Stimulated activated CD8-positive, alpha-beta memory T cell treated with anti-CD3 and anti-CD28 coated beads, Interleukin-4, amount 100 ng/mL, for 1 hour (primary cell): ENCODE data around the gene MAGI2.

ENCODE experiments used
- DNase-seq, 2 donors: peaks; one replicate each; pipeline ENCODE4 v3.0.0-alpha.2; 2020; ENCODE audit warnings: low read depth in 2 of 2, low spot score in 1 of 2

Gene MAGI2

GRCh38 chr7:78828317-78828716 lies 625.1 kb downstream of the MAGI2 start:
- no peak for DNase-seq

DNA sequence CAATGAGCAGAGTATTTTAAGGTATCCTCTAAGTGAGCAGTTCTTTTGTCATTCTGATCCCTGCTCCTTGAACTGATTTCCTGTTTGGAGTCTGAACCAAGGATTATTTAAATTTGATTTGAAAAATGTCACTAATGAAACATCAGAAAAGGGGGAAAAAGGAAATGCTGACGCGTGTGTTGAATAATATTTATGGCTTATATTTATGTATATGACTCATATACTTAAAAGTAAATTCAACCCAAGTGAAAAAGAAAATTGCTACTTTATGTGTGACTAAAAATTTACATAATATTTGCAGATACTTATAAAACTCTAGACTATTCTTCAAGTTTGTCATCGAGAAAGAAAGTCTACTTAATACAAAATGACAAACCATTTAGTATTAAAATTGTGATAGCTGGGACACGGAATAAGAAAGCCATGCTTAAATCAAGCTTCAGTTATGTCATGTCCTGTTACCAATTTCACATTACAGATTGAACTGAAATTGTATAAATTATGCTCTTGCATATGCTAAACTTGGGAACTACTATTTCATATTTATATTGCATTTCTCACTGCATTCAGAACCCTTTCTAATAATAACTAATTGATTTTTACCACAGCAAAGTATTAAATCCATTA lies 649.9 kb downstream of the MAGI2 start:
- no peak for DNase-seq

GRCh38 chr7:78794101-78794500 lies 659.4 kb downstream of the MAGI2 start:
- no peak for DNase-seq

DNA sequence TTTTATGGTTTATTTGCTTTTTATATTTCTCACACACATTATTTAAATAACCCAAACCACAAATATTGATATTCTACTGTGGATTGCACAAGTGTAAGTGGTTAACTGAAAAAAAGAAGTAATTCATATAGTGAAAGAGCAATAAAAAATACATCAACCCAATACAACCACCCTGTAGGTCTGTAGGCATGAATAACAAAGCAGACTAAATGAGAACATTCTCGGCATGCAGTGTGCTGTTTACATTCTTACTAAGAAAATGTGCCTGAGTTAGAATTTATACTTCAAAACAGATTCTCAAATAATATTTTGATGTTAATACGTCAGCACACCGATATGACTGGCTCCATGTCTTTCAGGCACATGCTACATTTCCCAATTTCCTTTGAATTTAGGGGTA lies 660.8 kb downstream of the MAGI2 start:
- no peak for DNase-seq

DNA sequence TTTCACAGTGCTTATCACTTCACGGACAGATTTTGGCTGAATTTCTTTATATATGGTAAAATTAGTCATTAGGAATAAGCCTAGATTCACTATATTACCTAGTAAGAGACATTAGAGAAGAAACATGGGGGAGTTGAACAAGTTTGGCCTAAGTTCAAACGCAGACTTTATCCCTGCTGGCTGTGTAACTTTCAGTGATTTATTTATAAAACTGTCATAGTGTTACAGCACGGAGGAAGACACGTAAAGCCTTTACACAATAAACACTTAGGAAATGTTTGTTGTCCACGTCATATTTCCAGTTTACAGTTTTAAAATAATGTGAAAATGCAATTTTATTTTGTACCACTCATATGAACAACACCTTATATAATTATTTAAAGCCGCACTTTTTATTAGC lies 661.5 kb downstream of the MAGI2 start:
- no peak for DNase-seq

GRCh38 chr7:78788464-78788863 lies 665.0 kb downstream of the MAGI2 start:
- no peak for DNase-seq

DNA sequence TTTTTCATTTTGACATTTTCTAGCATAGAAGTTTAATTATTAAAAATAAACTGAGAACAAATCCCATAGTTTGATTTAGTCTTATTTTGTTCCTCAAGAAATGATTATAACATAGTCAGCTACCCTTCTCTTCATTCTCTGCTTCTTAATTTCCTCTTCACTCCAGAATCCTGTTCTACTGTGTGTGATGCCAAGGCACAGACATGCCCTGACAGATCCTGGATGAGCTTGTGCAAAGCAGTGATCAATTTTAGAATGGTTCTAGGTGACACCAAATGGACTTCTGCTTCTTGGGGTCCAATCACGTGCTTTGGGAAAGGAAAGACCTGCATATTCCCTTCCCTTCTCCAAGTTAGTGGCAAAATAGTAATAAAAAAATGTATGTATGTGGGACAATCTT lies 665.6 kb downstream of the MAGI2 start:
- DNase-seq: no peak

DNA sequence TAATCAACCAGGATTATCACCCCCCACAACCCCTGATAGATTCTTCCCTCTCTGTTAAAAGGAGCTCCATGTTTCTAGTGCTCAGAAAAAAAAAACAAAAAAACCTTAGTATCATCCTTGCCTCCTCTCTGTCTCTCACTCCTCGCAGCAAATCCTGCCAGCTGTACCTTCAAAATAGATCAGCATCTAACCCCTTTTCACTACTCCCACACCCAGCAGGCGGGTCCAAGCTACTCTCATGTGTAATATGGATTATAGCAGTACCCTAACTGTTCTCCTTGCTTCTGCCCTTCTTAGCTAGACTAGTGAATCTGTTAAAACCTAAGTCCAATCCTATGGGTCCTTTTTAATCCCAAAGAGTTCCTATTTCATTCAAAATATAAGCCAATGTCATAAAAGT lies 667.4 kb downstream of the MAGI2 start:
- DNase-seq: no peak

GRCh38 chr7:78783179-78783962 lies 670.1 kb downstream of the MAGI2 start:
- no peak for DNase-seq

DNA sequence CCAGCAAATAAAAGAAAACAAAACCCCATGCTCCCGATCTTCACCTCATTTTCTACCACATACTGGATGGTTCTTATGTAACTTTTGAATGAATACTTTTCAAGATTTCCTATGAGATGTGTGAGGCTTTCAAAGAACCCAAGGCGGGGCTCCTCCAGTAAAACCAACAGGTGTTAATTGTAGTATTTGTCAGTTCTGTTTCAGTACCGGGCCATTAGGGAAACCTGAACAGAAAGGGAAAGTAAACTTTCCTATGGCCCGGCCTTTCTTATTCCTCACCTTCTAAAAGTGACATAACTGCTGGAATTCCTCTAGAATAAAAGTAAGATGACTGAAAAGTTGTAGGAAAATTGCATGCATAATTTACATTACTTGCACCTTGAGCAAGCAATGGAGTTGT lies 672.9 kb downstream of the MAGI2 start:
- no peak for DNase-seq

DNA sequence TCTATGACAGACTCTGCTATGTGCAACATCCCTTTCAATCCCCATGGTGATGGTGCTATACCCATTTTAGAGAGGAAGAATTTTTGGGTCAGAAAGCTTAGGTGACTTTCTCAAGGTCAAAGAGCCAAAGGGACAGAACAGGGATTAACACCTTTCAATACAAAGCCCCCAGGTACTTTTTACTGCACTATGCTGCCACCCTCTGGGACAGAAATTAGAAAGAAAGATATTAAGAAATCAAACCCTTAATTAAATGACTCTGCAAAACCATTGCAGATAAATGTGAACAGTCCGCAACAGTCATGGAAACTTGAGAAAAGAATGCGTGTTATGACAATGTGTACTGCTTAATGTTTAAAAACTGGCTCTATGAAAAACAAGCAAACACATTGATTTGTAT lies 673.7 kb downstream of the MAGI2 start:
- DNase-seq: no peak

GRCh38 chr7:78777829-78778228 lies 675.6 kb downstream of the MAGI2 start:
- no peak for DNase-seq

- no peak for DNase-seq
These were observed 682.8 kb downstream of the MAGI2 start for GRCh38 chr7:78770422-78771410.

DNA sequence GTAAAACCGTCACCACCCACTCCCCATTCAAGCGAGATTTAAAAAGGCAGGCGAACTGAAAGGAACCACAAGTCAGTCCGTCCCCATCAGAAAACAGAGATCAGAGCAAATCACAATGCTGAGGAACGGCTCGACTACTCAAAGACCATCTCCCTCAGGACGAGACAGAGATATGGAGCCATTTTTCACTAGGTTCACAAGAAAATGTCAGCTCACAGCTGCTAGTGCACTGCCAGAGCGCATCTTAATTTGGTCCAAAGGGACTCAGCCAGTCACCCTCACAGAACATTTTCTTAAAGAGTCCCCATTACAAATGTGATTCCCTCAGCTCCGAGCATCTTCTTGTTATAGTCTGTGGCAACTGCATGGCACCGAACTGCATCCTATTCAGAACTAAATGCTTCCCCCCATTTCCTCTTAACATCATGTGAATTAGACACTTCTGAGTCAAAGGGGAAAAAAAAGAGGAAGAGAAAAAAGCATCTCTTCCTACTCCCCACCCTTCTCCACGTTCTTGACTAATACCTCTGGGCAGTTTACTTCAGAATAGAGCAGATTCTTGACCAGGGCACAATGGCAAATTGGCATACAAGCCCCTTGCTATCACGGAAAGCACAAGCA lies 683.9 kb downstream of the MAGI2 start:
- DNase-seq: no peak

- no peak for DNase-seq
These were observed 684.6 kb downstream of the MAGI2 start for GRCh38 chr7:78768859-78769258.

DNA sequence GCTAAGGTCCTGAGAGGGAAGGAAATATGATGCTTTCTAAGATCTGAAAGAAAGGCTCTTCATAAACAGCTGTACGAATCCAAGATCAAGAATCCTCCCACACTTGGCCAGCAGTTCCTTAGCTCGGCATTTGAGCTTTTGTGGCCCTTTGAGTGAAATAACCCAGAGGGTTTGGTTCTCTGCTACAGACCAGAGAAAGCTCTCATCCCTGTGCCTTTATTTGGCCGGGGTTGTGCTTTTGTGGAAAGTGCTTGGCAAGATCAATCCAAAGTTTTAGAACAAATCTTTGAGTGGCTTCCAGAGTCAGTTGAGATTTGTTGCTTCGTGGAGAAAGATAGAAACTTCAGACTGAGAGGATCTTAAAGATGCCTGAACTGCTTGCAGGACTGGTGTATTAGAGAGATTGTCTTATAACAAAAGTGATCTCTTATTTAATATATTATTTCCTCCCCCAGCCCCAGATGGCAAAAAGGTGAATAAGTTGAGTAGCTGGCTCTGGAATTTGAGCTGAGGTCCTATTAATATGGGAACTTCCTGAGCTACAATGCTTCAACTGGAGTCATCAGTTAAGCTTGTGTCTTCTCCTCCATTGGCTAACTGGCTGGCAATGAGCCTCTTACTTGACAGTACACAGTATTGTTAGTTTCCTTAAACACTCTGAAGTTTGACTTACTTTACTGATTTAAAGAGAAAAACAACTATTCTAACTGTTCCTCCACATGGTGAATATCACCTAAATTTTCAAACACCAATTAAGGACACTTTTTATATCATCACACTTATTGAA lies 687.3 kb downstream of the MAGI2 start:
- DNase-seq: no peak

DNA sequence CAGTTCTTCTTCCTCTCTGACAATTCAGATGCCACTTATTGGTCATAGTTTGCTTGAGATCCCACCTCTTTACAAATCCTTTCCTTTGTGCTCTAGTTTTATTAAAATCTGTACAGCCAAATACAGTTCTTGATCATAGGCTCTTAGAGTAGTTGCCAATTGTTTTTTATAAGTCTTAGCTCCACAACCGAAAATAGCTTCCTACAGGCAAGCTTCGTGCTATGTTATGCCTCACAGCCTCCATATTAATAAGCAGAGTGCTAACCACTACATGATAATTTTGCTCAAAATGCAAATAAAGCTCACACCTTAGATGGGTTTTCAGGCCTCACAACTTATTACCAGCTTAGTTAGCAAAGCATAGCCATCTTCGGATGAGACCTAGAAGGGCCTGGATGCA lies 688.9 kb downstream of the MAGI2 start:
- DNase-seq: no peak

GRCh38 chr7:78762625-78763024 lies 690.8 kb downstream of the MAGI2 start:
- DNase-seq: no peak

GRCh38 chr7:78760620-78761355 lies 692.7 kb downstream of the MAGI2 start:
- DNase-seq: no peak

DNA sequence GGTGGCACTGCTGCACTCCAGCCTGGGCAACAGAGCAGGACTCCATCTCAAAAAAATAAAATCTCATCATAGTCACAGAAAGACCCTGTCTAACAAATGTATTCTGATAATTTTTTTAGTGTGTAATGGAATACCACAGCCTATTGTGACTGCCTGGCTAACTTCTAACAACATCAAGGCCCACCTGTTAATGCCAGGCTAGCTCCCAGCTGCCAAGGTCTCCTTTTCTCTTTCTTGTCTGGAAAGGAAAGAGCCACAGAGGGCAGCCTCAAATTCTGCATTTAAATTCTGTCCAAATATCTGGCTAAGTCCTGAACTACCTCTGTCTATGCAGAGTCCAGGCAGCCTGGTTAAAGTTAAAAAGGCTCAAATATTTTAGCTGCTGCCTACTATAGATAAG lies 700.9 kb downstream of the MAGI2 start:
- DNase-seq: no peak
